ENCODE results near the gene PKD2L2. TPM values are rescaled to one million over a fixed set of nuclear protein-coding genes. Genes with fewer than 3 reads are reported as not detected.

Gene PKD2L2
- total and polyA plus RNA-seq, 8 donors, result 0.05 to 0.23 TPM; not detected in 6

GRCh38 chr5:137935190-137935589 is 45.9 kb downstream of the PKD2L2 start:
- Histone ChIP-seq H3K36me3 (peaks cover 0 to 16% (median 4%) of the 10 kb centered on the region in 3 donors), H3K9me3 (no peaks in the 10 kb centered on the region), H3K4me3 (no peak overlapping the region), H3K27me3 (no peaks in the 10 kb centered on the region), H3K27ac (no peak overlapping the region), H3K4me1 (no peaks in the 10 kb centered on the region)
- no peak for ATAC-seq
- TF ChIP-seq CTCF (IDR thresholded peaks at IDR 0.05), result no peak
- intact Hi-C loops (cut with DNase I), result no loop called here
- no peak for DNase-seq
- no peak for FAIRE-seq
- 94 to 100% methylated on average over 1 of the region's 1 CpG for WGBS, 2 donors

DNA sequence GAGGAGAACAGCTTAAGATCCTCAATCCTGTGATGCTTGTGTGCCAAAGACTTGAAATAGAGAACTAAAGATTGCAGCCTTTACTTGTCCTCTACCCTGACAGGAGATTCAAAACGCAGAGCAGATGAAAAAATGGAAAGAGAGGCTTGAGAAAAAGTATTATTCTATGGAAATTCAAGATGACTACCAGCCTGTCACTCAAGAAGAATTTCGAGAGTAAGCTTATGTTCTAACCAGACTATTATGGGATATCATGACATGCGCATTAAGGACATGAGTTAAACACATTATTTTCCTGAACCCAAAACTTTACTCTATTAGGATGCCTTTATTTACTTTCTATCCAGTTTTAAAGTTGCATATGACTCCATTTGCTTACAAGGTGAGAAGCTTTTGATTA is 46.4 kb downstream of the PKD2L2 start:
- TF ChIP-seq CTCF (IDR thresholded peaks at IDR 0.05), result no peak
- DNase-seq, result no peak
- no peak overlapping the region for H3K4me3 ChIP-seq
- no peaks in the 10 kb centered on the region for H3K27me3 ChIP-seq
- H3K36me3 ChIP-seq, result peaks cover 0 to 16% (median 4%) of the 10 kb centered on the region in 3 donors
- H3K27ac ChIP-seq, result no peak overlapping the region
- FAIRE-seq, result no peak
- H3K9me3 ChIP-seq, result no peaks in the 10 kb centered on the region
- WGBS, 2 donors, result 82% methylated on average over 3 of the region's 3 CpGs
- H3K4me1 ChIP-seq, result no peaks in the 10 kb centered on the region
- ATAC-seq, result no peak
- intact Hi-C loops (cut with DNase I), result no loop called here

DNA sequence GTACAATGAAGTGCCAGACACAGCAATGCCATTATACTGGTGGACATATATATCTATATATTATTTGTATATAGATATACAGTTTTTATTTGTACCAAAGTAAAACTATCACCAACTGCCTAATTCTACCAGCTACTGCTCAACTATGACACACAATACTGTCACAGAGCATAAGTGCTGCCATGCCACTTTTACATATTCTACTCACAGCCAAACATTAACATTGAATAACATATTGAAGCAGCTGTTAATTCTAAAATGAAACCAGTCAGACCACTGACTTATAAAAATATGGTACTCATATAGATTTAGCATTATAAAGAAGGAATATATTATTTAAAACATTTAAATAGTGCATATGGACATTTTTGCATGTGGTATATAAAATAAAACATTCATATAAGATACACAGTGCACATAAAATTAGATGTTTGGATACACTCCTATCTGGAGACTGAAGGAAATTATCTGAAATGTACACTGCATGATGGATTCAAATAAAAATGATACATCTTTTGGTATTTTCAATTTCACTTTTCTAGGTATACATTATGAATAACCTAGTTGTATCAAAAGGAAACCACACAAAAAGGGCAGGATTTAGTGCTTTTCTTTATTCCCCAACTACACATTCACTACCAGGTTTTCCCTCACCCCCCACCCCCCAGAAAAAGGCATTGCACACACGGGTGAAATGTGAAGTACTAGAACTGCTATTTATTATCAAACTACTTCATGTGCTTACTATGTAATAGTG is 48.9 kb downstream of the PKD2L2 start:
- no peak for TF ChIP-seq CTCF (IDR thresholded peaks at IDR 0.05)
- ATAC-seq (no peak), FAIRE-seq (no peak), DNase-seq (no peak)
- 76 to 84% methylated on average over 1 of the region's 1 CpG for WGBS, 2 donors
- intact Hi-C loops (cut with DNase I), result no loop called here
- H3K27ac ChIP-seq, result no peak overlapping the region
- H3K27me3 ChIP-seq, result no peaks in the 10 kb centered on the region
- no peaks in the 10 kb centered on the region for H3K9me3 ChIP-seq
- H3K36me3 ChIP-seq, result peaks cover 0 to 26% (median 21%) of the 10 kb centered on the region in 3 donors
- no peaks in the 10 kb centered on the region for H3K4me1 ChIP-seq
- H3K4me3 ChIP-seq, result no peak overlapping the region

GRCh38 chr5:137938751-137939143 is 49.5 kb downstream of the PKD2L2 start:
- WGBS, 2 donors, result 91 to 100% methylated on average over 1 of the region's 1 CpG
- no peak for FAIRE-seq
- ATAC-seq, result no peak

More at GRCh38 chr5:137938751-137939143, 49.5 kb downstream of the PKD2L2 start:
- Histone ChIP-seq H3K4me3 (no peak overlapping the region), H3K9me3 (no peaks in the 10 kb centered on the region), H3K27me3 (no peaks in the 10 kb centered on the region), H3K27ac (no peak overlapping the region), H3K4me1 (no peaks in the 10 kb centered on the region), H3K36me3 (peaks cover 0 to 32% (median 21%) of the 10 kb centered on the region in 3 donors)
- intact Hi-C loops (cut with DNase I), result no loop called here
- TF ChIP-seq CTCF (IDR thresholded peaks at IDR 0.05), result no peak
- no peak for DNase-seq
